Stimulated activated CD8-positive, alpha-beta memory T cell treated with anti-CD3 and anti-CD28 coated beads, Interleukin-4, amount 100 ng/mL, for 1 hour (primary cell): ENCODE data around the gene STIM1.

Experiments used
- DNase-seq, 2 donors: peaks; one replicate each; pipeline ENCODE4 v3.0.0-alpha.2; 2020; ENCODE audit warnings: low read depth in 2 of 2, low spot score in 1 of 2

The STIM1 gene

GRCh38 chr11:3946455-3947017 is 91.1 kb downstream of the STIM1 start:
- no peak for DNase-seq

GRCh38 chr11:3947061-3947460 is 91.6 kb downstream of the STIM1 start:
- peak; percentile 9 to 34 for DNase-seq

DNA sequence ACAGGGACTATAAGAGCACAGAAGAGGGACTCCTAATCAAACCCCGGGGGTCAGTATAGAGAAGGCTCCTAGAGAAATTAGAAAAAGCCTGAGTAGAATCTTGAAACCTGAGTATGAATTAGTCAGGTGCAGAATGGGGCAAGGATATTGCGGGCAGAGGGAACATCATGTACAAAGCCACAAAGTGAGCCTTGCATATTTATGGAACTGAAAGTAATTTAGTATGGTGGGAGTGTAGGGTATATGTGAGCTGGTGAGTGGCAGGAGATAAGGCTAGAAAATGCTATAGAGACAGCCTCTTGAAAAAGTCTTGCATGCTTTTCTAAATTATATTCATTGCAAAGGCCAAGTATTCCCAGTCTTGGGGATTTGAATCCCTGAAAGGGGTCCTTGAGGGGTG is 93.7 kb downstream of the STIM1 start:
- DNase-seq, result no peak

- DNase-seq, result no peak
These were observed 95.7 kb downstream of the STIM1 start for GRCh38 chr11:3950996-3951660.

GRCh38 chr11:3952715-3953114 is 97.3 kb downstream of the STIM1 start:
- DNase-seq, result no peak

DNA sequence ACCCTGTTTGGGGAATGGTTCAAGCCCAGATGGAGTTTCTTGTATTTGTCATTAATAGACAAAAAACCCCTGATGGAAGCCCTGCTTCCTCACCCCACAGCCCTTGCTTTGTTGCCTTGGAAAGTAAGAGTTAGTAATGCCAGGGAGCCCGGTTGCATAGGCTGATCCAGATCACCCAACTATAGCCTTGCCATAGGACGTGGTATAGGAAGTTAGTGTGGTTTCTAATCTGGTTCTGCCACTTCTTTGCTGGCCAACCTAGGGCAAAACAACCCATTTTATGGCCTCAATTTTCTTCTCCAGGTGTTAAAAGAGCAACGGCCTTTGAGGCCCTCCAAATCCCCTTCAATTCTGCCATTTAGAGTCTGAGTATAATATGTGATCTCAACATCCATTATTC is 97.9 kb downstream of the STIM1 start:
- no peak for DNase-seq

DNA sequence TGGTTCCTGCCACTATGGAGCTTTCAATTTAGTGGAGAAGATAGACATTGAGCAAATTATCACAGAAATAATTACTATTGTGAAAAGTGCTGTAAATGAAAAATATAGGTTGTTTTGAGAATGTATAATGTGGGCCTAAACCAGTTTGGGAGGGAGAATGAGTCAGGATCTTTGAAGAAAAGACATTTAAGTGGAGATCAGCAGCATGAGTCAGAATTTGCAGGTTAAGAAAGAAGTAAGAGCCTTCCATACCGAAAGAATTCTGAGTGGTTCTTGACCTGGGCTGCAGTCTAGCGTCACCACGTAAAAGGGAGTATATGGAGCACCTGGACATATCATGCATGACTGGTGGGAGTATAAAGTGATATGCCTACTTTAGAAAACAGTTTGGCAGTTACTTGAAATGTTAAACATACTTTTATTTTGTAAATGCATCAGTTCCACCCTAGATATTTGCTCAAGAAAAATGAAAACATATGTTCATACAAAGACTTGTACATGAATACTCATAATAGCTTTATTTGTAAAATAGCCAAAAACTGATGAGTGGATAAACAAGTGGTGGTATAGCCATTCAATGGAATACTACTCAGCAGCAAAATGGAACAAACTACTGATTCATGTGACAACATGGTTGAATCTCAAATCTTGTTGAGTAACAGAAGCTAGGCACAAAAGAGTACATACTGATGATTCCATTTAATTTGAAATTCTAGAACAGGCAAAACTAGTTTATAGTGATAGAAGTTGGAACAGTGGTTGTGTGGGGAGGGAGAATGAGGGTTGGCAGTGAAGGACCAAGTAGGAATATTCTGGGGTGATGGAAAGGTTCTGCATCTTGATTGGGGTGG is 99.2 kb downstream of the STIM1 start:
- no peak for DNase-seq

DNA sequence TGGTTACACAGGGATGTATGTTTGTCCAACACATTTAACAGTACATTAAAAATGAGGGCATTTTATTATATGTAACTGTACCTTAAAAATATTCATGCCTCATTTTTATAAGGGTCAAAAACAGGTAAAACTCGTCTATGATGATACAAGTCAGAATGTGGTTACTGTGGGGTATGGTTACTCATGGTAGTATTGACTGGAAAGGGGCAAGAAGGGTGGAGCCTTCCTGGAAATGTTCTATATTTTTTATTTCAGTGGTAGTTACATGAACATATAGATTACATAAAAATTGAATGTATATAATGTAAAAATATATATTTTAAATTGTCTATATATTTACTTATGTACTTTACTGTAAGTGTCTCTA is 99.8 kb downstream of the STIM1 start:
- no peak for DNase-seq

DNA sequence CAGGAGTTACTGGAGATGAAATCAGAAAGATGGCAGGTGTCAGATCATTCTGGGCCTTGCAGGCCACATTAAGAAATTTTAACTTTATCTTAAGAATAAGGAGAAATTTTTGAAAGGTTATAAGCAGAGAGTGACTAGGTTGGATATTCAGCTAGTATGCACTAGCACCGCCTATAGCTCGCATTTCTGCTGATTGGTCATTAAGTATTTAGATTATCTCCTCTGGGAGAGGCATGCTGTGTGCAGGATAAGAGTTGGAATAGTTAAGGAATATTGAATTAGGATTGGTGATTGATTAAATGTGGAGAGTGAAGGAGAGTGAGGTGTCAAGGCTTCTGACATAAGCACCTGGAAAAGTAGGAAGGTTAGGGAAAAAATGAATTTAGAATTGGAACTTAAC is 100.6 kb downstream of the STIM1 start:
- no peak for DNase-seq

- DNase-seq, result no peak
These were observed 101.3 kb downstream of the STIM1 start for GRCh38 chr11:3956748-3957147.

DNA sequence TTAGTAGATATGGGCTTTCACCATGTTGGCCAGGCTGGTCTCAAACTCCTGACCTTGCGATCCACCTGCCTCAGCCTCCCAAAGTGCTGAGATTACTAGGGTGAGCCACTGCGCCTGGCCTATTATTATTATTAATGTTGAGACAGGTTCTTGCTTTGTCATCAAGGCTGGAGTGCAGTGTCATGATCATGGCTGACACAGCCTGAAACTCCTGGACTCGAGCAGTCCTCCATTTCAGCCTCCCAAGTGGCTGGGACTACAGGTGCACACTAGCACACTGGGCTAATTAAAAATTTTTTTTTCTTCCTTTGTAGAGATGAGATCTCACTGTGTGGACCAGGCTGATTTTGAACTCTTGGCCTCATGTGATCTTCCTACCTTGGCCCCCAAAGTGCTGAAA is 102.0 kb downstream of the STIM1 start:
- DNase-seq, result no peak

- no peak for DNase-seq
These were observed 102.8 kb downstream of the STIM1 start for GRCh38 chr11:3958281-3958680.

DNA sequence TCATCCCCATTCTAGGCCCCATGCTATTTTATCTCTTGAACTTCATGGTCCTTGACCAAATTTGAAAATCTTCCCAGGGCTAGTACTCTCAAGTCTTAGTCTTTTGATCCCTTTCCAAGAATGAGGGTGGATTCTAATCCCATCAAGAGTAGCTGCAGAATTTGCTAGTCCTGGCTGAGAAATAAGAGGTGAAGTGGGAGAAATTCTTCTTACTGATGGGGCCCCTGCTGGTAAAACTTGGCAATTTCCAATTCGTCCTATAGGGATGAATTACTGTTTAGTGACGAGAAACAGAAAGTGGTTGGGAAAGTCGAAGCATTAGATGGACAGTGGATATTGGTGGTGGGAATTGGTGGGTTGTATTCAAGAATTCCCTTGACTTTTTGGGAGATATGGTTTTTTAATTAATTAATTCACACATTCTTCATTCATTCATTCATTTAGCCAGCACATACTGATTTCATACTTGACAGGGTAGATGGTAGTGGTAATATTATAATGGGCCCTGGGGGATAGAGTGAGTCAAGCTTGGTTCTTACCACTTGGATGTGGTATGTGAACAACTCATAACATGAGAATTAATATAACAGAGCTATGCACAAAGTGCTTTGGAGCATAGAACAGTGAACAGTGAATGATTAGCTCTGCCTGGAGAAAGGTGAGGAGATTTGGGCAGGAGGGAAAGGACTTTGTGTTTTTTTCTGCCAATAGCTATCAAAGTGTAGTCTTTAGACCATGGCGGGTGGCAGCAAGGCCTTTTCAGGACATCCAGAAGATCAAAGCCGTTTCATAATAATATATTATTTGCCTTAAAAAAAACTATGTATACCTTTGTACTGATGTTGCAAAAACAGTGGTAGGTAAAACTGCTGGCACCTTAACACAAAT is 103.8 kb downstream of the STIM1 start:
- no peak for DNase-seq

- DNase-seq, result no peak
These were observed 104.4 kb downstream of the STIM1 start for GRCh38 chr11:3959903-3960265.

DNA sequence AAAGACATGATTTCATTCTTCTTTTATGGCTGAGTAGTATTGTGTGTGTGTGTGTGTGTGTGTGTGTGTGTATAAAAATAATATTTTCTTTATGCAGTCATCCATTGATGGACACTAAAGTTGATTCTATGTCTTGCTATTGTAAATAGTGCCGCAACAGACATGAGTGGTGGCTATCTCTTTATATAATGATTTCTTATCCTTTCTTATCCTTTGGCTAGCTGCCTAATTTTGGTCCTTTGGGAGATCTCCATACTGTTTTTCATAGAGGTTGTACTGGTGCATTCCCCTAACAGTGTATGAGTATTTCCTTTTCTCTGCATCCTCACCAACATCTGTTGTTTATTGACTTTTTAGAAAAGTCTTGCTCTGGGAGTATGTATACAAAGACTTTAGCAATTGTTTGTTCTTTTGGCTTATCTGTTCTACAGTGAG is 107.0 kb downstream of the STIM1 start:
- DNase-seq, result no peak

DNA sequence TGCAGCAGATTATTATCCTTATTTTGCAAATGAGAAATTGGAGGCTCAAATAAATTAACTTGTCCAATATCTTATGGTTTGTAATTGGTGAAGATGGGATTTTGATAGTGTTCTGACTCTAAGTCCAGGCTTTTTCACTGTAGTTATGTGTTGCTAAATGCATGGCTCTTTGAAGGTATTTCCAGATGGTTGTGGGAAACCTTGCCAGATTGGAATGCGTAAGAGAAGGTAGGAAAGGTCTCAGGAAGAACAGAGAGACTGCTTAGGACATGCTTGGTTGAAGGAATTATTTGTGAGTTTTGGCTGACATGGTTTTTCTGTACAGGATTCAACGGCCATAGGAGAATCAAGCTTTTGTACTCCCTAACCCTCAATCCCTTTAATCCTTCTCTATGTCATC is 108.6 kb downstream of the STIM1 start:
- DNase-seq, result no peak

DNA sequence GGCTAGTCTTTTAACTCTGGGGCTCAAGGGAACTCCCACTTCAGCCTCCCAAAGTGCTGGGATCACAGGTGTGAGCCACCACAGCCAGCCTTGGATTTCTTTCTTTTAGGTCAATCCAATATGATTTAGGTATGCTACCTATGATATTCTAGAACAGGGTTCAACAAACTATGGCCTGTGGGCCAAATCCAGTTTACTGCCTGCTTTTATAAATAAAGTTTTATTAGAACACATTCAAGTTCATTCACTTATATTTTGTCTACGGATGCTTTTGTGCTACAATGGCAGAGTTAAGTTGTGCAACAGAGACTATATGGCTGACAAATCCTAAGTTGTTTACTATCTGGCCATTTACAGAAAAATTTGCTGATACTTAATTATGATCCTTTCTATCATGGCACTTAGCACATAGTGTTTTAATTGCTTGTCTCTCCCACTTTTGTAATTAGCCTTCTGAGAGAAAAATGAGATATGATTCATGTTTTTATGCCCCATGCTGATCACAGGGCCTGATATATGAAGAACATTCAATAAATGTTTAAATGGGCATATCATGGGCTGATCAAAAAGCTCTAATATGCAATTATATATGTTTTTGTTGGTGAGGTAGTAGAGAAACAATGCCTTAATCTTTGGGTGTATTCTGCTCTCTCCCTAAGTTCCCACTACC is 109.6 kb downstream of the STIM1 start:
- DNase-seq, result no peak

DNA sequence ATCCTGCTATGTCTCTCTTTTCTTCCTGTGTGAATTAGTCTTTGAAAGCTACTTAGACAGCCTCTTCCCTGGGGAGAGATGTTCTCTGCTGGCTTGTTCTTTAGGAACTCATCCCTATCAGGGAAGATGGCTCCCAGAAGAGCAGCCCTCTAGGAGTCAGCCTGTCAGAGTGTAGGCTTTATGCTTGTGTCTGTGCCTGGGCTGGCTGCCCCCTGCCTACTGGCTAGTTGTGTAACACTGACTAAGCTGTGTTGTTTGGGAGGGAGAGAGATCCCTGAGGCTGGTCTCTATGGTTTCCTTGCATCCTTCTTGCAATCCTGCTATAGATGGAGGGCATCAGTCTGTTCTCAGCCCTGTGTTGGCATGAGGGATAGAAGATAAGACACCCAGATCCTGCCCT is 112.2 kb downstream of the STIM1 start:
- DNase-seq, result no peak

GRCh38 chr11:3969200-3969599 is 113.7 kb downstream of the STIM1 start:
- DNase-seq, result no peak

- no peak for DNase-seq
These were observed 114.1 kb downstream of the STIM1 start for GRCh38 chr11:3969613-3970012.

GRCh38 chr11:3970108-3970507 is 114.6 kb downstream of the STIM1 start:
- no peak for DNase-seq
